GM21717 (cell line): ENCODE results near the gene ZNF436.
"Not testable (repeated sequence)": the region's sequence is repeated elsewhere in the genome, so short reads cannot be mapped to it uniquely, and the experiment has no call there.

ENCODE experiments used
- ATAC-seq: cut with Tn5 transposase; IDR thresholded peaks from one replicate; pipeline ENCODE4 v1.9.1; 2021; ENCODE audit warnings: mild to moderate bottlenecking, moderate library complexity; ENCODE audit not compliant: unreplicated experiment

The ZNF436 gene

GRCh38 chr1:23393706-23394105 is 24.1 kb upstream of the ZNF436 start:
- ATAC-seq, result no peak

- ATAC-seq, result no peak
Measured at GRCh38 chr1:23392125-23392855, 22.7 kb upstream of the ZNF436 start.

DNA sequence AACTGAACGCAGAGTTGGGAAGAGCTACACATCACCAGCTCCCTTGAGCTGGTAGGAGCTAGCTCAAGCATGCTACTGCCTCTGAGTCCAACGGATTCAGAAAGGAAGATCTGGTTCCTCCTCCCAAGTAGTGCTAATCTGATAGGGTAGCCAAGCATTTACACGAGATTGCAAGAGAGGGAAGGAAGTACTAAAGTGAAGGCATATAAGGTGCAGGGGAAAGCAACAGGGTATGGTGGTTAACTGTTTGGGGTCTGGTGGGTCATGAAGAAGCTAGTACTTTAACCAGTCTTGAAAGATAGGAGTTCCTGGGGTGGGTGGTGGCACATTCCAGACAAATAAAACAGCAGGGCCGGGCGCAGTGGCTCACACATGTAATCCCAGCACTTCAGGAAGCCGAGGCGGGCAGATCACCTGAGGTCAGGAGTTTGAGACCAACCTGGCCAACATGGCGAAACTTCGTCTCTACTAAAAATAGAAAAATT is 20.2 kb upstream of the ZNF436 start:
- ATAC-seq, result no peak

DNA sequence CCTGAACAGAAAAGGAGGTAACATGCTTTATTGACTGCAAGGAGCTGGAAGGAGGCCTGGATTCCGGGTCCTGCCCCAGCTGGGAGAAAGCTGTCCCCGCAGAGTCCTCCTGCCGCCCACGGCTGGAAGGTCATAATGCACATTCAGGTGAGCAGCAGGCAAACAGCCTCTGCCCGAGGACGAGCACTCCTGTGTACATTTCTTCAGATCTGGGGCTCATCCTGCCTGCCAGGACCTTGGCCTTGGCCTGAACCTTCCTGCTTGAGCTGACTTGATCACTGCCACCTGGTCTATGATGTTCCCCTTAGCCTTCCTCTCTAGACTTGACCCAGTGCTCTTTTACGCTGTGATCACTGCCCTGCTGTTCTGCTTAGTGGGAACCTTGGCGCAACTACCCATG is 17.9 kb upstream of the ZNF436 start:
- ATAC-seq, result no peak

- ATAC-seq, result no peak
Measured at GRCh38 chr1:23385119-23385621, 15.5 kb upstream of the ZNF436 start.

DNA sequence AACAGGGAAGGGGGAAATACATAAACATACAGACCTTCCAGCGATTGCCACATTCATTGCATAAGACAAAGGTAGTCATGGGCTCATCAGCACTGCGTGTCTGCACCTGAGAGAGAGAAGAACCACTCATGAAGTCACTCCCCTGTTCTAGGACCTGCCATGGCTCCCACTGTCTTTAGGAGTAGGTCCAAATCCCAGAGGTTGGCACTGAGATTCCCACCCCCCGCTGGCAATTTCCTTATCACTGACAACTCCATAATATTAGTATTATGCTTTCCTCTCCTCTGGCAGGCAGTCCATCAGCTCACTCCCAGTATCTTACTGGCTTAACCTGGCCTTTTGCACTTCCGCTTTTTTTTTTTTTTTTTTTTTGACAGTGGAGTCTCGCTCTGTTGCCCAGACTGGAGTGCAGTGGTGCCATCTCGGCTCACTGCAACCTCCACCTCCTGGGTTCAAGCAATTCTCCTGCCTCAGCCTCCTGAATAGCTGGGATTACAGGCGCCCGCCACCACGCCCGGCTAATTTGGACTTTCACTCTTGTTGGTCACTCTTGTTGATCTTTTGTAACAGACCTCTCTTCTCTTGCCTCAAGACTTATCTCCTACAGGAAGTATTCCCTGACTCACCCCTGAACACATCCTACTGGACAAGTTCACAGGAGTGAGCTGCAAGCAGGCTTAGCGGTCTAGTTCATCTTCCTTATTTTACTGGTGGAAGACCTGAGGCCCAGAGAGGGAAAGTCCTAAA is 14.8 kb upstream of the ZNF436 start:
- ATAC-seq, result no peak

- ATAC-seq, result no peak
Measured at GRCh38 chr1:23383577-23384311, 14.1 kb upstream of the ZNF436 start.

DNA sequence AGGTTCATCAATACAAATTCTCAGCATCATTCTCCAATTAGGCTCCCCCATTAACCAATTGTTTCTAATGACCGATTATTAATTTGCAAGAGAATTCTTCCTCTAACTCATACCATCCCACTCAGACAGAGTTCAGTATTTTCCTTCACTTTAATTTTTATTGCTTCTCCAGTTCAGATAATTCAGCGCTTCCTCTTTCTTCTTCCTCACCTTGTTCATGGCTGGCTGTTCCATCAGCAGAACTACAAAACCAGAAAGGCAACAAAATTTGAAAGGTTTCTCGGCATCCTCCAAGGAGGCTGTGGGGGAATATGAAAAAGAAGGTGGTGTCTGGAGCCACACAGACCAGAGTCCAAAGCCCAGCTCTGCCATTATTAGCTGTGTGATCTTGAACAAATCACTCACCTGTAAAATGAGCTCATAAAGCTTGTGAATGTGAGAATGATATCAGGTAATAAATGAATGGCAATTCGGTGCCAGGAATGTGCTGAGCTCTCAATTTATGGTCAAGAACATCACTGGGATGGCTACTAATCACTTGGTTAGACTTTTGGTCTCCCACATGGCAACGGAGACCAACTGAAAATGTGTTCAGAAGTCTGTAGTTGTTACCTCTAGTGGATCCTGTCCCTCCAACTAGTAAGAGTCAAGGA is 11.7 kb upstream of the ZNF436 start:
- no peak for ATAC-seq

- ATAC-seq, result no peak
Measured at GRCh38 chr1:23380719-23381118, 11.1 kb upstream of the ZNF436 start.

DNA sequence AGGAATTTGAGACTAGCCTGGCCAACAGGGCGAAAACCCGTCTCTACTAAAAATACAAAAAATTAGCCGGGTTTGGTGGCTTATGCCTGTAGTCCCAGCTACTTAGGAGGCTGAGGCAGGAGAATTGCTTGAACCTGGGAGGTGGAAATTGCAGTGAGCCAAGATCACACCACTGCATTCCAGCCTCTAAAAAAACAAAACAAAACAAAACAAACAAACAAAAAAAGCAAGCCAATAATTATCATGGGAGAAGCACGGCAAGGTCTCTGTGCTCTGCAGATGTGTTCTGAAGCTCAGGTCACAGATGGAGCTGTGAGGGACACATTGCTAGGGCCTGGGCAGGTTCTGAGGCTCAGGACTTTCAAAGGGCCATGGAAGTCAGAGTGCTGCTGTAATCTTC is 10.6 kb upstream of the ZNF436 start:
- not testable (repeated sequence) for ATAC-seq

DNA sequence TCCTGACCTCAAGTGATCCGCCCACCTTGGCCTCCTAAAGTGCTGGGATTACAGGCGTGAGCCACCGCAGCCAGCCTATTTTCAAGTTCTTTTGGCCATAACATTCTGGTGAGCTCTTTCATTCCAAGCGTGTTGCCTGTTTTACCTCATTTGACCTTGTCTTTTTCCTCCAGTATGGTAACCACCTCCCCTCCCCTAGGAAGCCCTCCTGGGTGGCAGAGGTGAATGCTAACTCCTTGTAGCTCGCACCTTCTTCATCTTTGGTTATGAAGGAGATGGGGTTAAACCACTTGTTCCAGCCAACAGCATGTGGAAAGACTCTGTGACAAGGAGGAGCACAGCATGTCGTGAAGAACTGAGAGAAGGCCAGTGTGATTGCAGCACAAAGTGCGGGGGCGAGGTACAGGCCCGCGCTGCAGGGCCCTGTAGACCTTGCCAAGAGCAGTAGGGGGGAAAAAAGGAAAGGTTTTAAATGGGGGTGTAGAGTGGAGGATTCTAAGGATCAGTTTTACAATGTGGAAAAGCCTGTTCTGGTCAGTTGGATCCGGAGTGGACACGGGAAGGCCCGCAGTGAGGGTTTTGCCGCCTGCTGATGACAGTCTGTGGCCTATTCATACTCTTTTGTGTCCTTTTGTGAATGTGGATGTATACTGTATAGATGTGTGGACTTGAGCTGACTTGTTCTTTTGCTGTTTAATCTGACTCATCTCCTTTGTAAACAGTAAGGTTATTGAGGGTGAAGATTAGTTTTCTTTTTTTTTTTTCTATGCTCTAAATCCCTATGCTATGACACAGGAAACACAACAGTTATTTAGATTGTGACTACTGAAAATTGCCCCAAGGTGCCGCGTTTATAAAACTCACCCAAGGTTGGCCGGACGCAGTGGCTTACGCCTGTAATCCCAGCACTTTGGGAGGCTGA is 7.5 kb upstream of the ZNF436 start:
- ATAC-seq, result no peak

DNA sequence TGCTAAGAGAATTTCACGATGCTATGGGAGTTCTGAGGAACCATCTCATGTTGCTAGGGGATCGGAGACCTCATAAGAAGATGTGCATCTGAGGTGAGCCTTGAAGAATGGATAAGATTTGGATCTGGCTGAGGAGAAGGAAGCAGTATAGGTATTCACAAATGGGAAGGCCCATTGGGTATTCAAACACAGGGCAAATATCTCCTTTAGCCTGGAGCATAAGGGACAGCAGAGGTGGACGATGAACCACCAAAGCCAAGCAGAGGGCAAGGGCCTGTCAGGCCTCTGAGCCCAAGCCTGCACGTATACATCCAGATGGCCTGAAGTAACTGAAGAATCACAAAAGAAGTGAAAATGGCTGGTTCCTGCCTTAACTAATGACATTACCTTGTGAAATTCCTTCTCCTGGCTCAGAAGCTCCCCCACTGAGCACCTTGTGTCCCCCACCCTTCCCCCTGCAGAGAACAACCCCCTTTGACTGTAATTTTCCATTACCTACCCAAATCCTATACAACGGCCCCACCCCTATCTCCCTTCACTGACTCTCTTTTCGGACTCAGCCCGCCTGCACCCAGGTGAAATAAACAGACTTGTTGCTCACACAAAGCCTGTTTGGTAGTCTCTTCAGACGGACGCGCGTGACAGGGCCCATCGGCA is 4.6 kb upstream of the ZNF436 start:
- not testable (repeated sequence) for ATAC-seq

- ATAC-seq, result no peak
Measured at GRCh38 chr1:23371987-23372880, 2.6 kb upstream of the ZNF436 start.

- no peak for ATAC-seq
Measured at GRCh38 chr1:23370709-23371584, 1.3 kb upstream of the ZNF436 start.

DNA sequence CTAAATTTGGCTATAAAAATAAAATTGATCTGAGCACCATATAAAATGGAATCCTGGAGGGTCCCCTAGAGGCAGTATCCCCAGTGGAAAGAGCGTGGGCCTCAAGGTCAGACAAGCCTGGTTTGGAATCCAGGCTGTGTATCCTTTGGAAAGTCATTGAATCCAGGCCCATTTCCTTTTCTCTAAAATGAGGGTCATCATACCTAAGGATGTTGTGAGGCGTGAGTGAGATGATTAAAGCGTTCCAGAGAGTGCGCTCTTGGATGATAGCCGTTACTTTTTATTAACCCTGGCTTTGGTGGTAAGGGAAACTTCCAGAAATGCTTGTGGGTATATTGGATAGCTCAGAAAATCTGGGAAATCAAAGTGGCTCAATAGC is 683 bp upstream of the ZNF436 start:
- ATAC-seq, result no peak

DNA sequence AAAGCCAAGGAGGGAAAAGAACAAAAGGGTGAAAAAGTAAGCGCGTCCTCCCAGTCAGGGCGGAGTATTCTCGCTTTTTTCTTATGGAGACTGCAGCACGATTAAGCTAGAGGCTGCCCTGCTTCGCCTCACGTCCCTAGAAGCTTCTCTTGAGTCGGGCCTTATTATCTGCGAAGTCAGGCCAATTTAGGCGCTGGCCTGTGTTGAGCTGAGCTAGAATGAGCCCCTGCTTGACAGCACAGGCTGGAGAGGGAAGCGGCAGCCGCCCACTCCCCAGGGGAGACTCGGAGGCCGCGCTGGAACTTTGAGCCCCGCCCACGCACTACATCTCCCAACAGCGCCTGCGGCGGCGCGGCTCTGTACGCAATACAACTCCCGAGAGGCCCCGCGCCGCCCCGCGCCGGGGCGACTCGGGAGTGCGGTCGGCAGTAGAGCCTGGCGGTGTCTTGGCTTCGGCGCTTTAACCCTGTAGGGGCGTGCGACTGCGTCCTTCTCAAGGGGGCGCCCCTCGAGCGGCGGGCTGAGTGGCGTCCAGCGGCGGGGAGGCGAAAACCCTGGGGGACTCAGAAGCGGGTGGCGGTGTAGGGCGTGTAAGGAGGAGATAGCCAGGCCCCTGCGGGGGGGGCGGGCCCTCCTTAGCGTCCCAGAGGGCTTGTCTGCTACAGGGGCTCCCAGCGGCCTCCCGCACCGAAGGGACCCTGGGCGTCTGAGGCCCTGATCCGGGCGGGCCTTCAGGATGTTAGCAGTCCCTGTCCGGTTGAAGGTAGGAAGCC is 888 bp downstream of the ZNF436 start:
- ATAC-seq, result peak; percentile 64
